ENCODE results near the gene LPAR1.

LPAR1 gene

GRCh38 chr9:110919050-110919435, 119.2 kb downstream of the LPAR1 start:
- TF ChIP-seq SPI1 (IDR thresholded peaks at IDR 0.05; ENCODE audit: borderline replicate concordance, low read depth) (no peak), POLR2AphosphoS5 (IDR thresholded peaks at IDR 0.05; ENCODE audit: low read depth) (no peak), GABPA (IDR thresholded peaks at IDR 0.05; ENCODE audit: low read depth) (no peak)
- TF ChIP-seq, protein P1, sequence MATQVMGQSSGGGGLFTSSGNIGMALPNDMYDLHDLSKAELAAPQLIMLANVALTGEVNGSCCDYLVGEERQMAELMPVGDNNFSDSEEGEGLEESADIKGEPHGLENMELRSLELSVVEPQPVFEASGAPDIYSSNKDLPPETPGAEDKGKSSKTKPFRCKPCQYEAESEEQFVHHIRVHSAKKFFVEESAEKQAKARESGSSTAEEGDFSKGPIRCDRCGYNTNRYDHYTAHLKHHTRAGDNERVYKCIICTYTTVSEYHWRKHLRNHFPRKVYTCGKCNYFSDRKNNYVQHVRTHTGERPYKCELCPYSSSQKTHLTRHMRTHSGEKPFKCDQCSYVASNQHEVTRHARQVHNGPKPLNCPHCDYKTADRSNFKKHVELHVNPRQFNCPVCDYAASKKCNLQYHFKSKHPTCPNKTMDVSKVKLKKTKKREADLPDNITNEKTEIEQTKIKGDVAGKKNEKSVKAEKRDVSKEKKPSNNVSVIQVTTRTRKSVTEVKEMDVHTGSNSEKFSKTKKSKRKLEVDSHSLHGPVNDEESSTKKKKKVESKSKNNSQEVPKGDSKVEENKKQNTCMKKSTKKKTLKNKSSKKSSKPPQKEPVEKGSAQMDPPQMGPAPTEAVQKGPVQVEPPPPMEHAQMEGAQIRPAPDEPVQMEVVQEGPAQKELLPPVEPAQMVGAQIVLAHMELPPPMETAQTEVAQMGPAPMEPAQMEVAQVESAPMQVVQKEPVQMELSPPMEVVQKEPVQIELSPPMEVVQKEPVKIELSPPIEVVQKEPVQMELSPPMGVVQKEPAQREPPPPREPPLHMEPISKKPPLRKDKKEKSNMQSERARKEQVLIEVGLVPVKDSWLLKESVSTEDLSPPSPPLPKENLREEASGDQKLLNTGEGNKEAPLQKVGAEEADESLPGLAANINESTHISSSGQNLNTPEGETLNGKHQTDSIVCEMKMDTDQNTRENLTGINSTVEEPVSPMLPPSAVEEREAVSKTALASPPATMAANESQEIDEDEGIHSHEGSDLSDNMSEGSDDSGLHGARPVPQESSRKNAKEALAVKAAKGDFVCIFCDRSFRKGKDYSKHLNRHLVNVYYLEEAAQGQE (IDR thresholded peaks at IDR 0.05; ENCODE audit: insufficient replicate concordance, low read depth), result no peak
- TF ChIP-seq, protein P2, sequence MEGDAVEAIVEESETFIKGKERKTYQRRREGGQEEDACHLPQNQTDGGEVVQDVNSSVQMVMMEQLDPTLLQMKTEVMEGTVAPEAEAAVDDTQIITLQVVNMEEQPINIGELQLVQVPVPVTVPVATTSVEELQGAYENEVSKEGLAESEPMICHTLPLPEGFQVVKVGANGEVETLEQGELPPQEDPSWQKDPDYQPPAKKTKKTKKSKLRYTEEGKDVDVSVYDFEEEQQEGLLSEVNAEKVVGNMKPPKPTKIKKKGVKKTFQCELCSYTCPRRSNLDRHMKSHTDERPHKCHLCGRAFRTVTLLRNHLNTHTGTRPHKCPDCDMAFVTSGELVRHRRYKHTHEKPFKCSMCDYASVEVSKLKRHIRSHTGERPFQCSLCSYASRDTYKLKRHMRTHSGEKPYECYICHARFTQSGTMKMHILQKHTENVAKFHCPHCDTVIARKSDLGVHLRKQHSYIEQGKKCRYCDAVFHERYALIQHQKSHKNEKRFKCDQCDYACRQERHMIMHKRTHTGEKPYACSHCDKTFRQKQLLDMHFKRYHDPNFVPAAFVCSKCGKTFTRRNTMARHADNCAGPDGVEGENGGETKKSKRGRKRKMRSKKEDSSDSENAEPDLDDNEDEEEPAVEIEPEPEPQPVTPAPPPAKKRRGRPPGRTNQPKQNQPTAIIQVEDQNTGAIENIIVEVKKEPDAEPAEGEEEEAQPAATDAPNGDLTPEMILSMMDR (IDR thresholded peaks at IDR 0.05; ENCODE audit: insufficient read depth, low read length), result no peak
- Histone ChIP-seq H3K27me3 (ENCODE audit: insufficient read depth, poor library complexity, severe bottlenecking) (no peaks in the 10 kb centered on the region), H3K27ac (replicated peaks) (no peak overlapping the region), H3K4me3 (replicated peaks; ENCODE audit: insufficient read depth, low read length) (no peak overlapping the region)
- DNase-seq (ENCODE audit: low read depth in 1 of 2, low spot score in 1 of 2), result no peak

- Histone ChIP-seq H3K4me3 (replicated peaks; ENCODE audit: insufficient read depth, low read length) (no peak overlapping the region), H3K27me3 (ENCODE audit: insufficient read depth, poor library complexity, severe bottlenecking) (no peaks in the 10 kb centered on the region), H3K27ac (replicated peaks) (no peak overlapping the region)
- no peak for DNase-seq (ENCODE audit: low read depth in 1 of 2, low spot score in 1 of 2)
- TF ChIP-seq SPI1 (IDR thresholded peaks at IDR 0.05; ENCODE audit: borderline replicate concordance, low read depth) (no peak), GABPA (IDR thresholded peaks at IDR 0.05; ENCODE audit: low read depth) (no peak), POLR2AphosphoS5 (IDR thresholded peaks at IDR 0.05; ENCODE audit: low read depth) (no peak)
- TF ChIP-seq, protein P1 (IDR thresholded peaks at IDR 0.05; ENCODE audit: insufficient replicate concordance, low read depth), result no peak
- TF ChIP-seq, protein P2 (IDR thresholded peaks at IDR 0.05; ENCODE audit: insufficient read depth, low read length), result no peak
Measured at GRCh38 chr9:110918316-110919049, 119.8 kb downstream of the LPAR1 start.

DNA sequence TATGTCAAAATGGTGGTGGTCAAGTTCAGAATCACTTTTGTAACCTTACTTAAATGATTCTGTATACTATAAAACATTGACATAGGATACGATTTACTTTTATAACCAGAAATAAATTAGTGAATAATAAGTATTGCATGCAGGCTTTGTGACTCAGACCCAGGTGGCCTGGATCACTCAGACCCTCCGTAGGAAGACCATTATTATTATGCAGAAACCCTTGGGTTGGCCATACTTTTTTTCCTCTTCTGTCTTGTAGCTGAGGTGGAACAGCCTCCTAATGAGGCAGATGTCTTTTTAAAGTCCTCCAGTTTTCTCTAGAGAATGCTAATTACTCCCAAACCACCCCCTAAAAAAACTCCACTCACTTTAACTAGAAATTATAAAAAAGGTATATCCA, 121.9 kb downstream of the LPAR1 start:
- Histone ChIP-seq H3K4me3 (replicated peaks; ENCODE audit: insufficient read depth, low read length) (no peak overlapping the region), H3K27me3 (ENCODE audit: insufficient read depth, poor library complexity, severe bottlenecking) (no peaks in the 10 kb centered on the region), H3K27ac (replicated peaks) (no peak overlapping the region)
- TF ChIP-seq POLR2AphosphoS5 (IDR thresholded peaks at IDR 0.05; ENCODE audit: low read depth) (no peak), SPI1 (IDR thresholded peaks at IDR 0.05; ENCODE audit: borderline replicate concordance, low read depth) (no peak), GABPA (IDR thresholded peaks at IDR 0.05; ENCODE audit: low read depth) (no peak)
- TF ChIP-seq, protein P2 (IDR thresholded peaks at IDR 0.05; ENCODE audit: insufficient read depth, low read length), result no peak
- TF ChIP-seq, protein P1 (IDR thresholded peaks at IDR 0.05; ENCODE audit: insufficient replicate concordance, low read depth), result no peak
- no peak for DNase-seq (ENCODE audit: low read depth in 1 of 2, low spot score in 1 of 2)
